GM19035 (cell line): ENCODE measurements around the gene SPEM2.

ENCODE experiments used
- ATAC-seq: cut with Tn5 transposase; IDR thresholded peaks from one replicate; pipeline ENCODE4 v1.9.1; 2021; ENCODE audit not compliant: unreplicated experiment

SPEM2 gene

DNA sequence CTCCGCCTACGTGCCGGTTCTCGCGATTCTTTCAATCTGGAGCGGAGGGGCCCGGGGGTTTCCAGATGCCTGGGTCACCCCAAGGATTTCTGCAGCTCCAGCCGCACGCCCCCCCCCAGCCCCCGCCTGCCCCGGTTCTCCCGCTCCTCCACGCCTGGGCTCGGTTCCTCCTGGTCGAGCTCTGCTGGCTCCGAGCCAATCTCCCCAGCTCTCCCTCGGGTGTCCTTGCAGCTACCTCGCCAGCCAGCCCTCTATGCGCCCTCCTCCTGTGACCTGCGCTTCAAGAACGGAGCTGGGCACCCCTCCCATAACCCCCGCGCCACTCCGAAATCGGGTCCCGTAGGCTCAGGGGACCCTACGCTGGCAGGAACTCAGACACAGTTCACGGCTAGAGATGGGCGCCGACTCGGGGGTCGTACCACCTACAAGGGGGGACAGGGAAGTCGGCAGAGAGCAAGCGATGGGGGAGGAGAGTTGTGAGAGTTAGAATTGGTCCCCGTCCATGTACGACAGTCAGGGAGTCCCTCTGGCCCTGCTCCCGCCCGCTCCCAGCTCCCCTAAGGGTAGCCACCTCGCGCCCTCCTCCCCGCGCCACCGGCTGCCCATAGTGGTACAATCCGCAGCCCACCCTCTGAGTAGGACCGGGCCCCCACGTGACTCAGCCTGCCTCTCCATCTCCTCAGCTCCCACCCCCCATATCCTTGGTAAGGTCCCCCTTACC lies 14.9 kb downstream of the SPEM2 start:
- no peak for ATAC-seq

DNA sequence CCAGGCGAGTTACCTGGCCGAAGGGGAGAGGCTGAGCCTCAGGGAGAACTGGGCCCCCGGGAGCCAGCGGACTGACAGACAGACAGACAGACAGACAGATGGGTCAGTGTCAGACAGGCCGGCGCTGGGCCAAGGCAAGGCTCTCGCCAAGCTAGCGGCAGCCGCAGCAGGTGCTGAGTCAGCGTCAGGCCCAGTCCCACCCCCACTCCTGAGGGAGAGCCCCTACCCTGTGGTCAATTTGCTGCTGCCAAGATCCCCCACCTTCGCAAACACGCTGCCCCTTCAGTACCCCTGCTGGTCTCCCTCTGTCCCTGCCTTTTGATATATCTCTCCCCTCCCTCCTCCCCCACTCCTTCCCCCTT lies 15.4 kb downstream of the SPEM2 start:
- no peak for ATAC-seq

DNA sequence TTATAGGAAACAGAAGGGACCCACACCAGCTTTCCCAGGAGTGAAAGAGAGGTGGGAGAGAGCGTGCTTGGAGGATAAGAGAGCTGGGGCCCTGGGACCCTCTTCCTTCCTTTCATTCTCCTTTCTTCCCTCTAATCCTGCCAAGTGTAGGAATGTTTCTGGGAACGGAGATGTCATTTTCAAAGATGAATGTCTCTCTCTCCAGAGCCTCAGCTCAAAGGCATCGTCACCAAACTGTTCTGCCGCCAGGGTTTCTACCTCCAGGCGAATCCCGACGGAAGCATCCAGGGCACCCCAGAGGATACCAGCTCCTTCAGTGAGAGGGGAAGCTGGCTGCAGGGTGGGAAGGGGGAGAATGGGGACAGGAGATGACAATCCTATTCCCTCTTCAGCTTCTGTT lies 15.8 kb downstream of the SPEM2 start:
- no peak for ATAC-seq

DNA sequence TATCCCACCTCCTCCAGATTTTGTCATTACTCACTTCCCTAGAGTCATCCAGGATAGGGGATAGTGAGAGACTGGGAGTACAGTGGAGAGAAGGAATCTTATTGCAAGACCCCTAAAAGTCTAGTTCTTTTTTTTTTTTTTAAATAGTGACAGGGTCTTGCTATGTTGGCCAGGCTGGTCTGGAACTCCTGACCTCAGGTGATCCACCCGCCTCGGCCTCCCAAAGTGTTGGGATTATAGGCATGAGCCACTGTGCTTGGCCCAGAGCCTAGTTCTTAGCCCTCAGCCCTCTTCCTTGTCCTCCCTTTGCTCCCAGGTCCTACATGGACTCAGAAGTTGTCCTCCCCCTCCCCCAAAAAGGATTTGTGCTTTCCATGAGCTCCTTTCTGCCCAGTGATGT lies 16.7 kb downstream of the SPEM2 start:
- ATAC-seq, result no peak

DNA sequence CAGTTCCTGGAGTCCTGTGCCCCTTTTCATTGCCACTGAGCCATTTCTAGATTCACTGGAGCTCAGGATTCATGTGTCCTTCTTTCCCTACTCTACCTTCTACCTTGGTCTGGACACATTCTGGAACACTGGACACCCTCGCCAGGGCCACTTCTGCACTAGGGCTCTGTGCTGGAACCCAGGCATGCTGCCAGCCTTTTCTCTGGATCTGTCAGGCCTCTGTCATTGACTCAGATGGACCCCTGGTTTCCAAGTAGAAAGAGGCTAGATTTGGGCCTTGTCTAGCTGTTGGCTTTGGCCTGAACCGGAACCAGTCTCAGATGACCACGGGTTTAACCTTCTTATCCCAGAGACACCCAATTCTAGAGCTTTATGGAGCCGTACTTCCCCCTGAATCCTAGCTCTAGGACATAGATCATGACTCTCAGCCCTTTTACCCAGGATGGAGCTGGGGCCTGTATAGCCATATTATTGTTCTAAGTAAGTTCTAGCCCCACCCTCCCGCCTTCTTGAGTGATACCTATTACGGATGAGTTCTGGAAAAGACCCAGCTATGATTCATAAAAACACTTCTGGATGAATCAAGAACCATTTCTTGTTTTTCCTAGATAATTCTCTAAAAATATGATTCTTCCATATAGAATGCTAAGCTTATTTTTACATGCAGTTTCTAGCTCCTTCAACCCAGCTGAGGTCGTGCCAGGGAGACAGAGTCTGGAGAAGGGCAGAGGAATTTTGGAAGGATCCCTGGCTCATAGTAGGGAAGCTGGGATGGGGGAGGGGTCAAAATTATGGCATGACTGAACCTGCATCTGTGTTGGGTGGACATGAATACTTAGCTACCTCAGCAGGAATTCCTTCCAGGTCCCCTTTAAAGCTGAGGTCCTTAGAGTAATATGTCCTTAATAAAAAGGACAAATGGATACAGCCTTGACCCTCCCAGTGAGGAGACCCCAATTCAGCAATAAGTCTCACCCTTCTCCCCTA lies 18.4 kb downstream of the SPEM2 start:
- ATAC-seq, result no peak

DNA sequence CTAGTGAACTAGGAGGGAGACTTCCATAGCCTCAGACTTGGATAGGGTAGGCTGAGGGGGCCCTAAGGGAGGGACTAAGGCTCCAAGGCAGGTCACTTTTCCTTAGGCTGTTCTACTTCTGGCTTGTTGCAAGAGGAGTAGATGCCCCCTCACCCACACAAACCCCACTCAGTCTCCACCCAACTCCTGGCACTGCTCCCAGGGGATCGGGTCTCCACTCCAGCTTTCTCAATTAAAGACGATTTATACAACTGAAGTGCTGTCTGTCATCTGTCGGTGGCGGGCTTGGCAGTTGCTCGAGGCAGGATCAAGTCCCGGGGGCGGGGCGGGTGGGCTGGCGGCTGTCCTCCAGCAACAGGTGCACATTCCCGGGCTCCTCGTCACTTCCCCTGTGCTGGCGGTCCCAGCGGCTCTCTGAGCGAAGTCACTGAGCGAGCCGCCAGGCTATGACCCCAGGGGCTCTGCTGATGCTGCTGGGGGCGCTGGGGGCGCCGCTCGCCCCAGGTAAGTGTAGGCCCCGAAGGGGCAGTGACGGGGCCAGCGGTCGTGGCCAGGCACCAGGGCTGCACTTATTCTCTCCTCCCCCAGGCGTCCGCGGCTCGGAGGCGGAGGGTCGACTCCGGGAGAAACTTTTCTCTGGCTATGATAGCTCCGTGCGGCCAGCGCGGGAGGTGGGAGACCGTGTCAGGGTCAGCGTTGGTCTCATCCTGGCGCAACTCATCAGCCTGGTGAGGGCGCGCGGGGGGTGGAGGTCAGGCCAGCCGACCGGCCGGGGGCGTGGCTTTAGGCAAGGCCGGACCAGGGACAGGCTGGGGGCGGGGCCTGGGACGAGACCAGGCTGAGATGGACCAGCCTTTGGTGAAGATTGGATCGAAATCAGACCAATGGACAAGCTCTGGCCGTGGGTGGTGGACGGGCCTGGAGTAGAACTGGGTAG lies 19.5 kb downstream of the SPEM2 start, which contains the start of gene CHRNB1:
Gene CHRNB1 (plus strand): TSS at position 380 of the 937 bp plus-strand sequence. CDS start 67 bp downstream, at position 447.
- peak; percentile 65 for ATAC-seq

DNA sequence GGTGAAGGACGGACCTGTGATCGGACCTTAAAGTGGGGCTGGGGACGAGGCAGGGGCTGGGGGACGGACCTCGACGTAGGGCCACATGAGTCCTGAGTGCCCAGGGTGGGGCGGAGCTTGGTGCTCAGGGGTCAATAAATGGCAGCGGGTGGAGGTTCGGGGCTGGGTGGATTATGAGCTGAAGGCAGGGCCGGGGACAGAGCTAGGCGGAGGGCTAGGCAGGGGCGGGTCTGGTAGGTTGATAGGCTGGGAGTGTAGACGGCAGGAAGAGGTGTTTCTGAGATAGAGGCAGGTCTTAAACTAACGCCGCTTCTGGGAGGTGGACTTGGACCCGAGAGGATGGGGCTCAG lies 20.2 kb downstream of the SPEM2 start:
- ATAC-seq, result no peak

DNA sequence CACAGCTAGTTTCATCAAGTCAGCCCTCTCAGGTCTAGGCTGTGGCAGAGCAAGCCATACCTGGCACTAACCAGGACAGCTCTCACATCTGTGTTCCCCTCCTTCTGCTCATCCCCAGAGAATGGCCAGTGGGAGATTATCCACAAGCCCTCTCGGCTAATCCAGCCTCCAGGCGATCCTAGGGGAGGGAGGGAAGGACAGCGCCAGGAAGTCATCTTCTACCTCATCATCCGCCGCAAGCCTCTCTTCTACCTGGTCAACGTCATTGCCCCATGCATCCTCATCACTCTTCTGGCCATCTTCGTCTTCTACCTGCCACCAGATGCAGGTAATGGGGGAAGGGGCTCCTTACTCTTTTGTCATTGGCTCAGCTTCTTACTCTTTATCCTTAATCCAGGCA lies 23.0 kb downstream of the SPEM2 start:
- ATAC-seq, result no peak

DNA sequence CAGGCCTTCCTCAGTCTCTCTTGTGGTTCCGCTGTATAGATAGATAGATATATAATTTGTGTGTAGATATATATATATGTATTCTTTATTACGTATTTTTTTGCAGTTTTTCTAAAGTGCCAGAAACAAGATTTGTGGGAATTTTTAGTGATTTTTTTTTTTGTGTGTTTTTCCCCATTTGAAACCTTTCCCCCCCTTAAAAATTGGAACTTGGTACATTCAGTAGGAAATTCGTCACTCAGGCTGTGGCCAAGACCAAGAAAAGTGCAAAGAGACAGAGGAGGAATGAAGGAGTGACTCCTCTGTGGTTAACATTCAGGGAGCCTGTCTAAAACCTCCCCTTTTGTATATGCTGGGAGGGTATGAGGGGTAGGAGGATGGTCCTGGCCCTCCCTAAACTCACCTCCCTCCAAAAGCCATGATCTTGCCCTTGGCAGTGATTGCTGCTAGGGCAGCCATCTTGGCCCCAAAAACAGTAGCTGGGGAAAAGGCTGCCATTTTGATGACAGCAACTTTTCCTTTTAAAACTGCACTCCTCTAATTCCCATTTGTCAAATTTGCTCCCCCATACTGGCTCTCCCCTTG lies 34.6 kb downstream of the SPEM2 start:
- ATAC-seq, result no peak

DNA sequence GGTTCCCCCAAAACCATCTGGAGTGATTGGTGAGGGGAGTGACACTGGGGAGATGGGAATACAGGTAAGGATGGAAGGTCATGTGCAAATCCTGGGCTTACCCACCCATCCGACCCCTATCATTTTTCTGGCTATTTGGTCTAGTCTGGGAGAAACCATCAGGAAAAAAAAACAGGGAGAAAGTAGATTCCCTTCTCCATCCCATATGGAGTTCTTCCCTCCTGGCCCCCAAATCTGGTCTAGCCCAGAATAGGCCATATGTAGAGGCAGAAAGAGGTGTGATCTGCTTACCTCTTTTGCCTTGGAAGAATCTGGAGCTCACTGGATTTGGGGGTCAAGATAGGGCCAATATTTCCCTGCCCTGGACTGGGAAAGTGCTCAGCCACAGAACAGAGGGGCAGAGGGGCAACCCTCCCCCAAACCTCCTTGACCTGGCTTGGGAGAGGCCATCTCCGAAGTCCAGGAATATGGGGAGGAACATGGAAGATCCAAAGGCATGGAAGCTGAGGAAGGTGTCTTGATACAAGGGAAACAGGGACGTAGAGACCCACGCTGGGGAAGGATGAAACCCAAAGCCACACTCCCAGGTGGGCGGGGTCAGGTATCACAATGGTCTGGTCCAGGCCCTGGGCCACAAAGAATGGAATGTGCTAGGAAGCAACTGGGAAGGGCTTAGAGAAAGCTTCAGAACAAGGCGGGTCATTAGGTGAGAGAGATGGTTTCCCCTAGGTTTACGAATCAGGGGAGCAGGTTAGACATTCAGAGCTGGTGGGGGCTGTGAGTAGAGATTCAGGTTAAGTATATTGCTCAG lies 35.6 kb downstream of the SPEM2 start:
- ATAC-seq, result no peak

DNA sequence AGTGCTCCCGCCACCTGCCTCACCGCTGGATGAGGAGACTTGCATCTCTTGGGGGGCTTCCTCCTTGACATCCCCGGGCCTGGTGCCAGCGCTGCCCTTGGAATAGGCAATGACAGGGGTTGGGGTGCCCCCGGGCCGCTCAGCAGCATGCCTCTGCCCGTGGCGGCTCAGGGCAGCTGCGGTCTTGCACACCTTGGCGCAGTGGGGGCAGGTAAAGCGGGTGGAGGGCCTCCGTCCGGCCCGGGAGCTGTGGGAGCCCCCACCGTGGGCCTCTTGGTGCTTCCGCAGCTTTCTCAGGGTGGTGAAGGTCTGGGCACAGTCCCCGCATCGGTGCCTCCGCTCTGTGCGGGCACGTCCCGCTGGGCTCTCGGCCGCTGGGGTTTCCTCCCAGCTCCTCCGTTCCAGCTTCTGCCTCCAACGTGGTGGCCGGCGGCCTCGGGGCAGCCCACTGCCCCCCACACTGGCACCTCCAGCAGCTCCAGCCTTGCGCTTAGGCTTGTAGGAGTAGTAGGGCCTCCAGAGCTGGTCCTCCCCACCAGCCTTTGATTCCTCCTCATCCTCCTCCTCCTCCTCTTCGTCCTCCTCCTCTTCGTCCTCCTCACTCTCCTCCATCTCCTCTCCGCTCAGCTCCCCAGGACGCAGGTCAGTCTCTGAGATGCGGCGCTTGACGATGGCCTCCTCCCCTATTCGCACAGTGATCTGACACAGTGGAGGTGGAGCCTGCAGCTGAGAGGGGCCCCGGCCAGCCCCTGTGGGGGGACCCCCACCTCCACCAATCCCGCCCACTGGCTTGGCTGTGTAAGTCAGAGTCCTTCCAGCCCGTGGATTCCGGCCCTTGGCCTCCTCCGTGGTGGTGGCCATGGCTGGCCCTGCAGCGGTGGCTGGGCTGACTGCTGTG lies 37.3 kb downstream of the SPEM2 start:
- ATAC-seq, result no peak

DNA sequence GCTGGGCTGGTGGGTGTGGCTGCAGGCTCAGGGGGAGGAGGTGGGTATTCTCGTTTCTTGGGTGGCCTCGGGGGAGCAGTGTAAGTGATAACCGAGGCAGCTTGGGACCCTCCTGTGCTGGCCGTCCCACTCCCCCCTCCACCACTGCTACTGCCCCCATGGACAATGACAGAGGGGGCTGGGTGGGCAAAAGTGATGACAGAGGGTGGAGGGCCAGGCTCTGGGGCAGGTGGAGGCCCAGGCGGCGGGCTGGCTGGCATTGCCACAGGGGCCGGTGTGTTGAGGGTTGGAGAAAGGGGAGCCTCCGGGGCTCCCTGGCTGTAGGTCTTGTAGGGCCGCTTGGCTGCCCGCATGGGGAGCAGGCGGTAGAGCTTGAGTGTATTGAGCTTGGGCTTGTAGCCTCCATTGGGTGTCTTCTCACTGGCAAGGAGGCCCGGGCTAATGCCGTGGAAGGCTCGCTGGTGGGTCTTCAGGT lies 38.0 kb downstream of the SPEM2 start:
- no peak for ATAC-seq

DNA sequence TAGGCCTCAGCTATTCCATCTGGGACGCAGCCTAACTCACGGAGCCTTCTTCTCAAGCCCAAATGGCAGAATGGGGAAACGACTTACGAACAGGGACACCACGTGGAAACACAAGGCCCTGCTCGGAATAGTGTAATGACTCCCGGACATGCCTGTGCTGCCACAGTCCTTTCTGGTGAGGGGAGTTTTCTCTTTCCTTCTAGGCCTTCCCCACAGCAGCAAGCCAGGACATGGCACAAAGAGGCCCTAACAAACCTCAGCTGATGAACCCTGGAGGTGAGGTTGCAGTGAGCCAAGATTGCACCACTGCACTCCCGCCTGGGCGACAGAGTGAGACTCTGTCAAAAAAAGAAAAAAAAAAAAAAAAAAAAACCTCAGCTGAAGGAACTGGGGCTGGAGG lies 38.7 kb downstream of the SPEM2 start:
- ATAC-seq, result no peak

DNA sequence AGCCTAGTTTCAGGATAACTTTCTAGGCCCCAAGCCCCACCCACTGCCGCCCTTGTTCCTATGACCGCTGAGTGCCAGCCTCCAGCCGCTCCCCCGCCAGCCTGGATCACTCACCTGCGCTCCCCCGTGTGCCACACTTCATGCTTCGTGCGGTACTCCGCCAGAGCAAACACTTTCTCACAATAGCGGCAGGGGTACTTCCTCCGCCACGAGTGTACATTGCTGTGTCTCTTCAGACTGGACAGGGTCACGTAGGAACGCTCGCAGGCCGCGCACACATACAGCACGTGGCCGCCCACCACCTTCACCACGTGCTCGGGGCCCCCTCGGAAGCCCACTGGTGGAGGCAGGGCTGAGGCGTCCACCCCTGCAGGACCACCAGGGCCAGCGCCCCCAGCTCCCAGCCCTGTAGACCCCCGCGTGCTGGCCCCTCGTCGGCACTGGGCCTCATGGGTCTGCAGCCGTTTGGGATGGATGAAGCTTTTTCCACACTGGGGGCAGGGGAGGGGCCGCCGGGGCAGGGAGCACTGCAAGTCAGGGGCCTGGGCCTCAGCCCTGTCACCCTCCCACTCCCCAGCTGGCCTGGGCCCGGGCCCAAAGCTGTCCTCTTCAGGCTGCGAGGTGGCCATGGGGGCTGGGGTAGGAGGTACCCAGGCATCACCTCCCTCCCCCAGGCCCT lies 40.3 kb downstream of the SPEM2 start:
- no peak for ATAC-seq

DNA sequence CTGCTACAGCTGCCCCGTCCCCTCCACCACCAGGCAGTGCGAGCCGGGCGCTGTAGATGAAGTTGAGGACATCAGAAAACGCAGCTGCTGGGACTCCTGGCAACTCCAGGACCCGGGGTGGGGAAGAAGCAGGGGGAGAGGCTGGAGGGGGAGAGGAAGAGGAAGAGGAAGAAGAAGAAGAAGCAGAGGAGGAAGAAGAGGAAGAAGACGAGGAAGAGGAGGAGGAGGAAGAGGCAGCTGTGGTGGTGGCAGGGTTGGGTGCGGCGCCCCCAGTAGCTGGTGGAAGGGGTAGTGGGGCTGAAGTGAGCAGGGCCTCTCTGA lies 40.9 kb downstream of the SPEM2 start:
- no peak for ATAC-seq

DNA sequence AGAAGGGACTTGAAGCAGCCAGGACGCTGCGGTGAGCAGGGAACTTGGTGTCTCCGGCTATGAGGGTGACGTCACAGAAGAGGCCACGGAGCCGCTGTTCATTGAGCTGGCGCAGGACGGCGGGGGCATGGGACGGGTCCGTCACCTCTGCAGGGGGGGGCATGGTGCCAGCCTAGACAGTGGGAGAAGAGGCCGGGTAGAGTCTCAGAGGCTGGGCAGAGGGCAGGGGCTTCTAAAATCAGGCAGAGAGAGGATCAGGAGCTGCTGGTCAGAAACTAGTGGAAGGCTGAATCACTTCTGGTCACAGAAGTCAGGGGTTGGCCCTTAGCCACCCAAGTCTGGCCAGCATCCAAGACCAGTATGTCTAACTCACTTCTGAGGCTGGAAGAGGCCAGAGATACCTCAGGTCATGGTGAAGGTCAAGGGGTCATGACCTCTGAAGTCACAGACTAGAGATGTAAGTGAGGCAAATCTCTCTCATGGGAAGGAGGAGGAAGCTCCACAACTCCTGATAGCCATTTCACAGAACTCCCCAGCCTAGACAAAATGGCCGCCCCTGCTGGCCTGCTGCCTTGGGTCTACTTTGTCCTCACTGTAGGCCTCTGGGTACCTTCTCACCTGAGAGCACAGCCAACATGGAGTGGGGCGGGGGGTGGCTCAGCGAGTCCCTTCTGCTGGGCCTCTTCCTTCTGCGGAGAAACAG lies 41.4 kb downstream of the SPEM2 start:
- ATAC-seq, result no peak

DNA sequence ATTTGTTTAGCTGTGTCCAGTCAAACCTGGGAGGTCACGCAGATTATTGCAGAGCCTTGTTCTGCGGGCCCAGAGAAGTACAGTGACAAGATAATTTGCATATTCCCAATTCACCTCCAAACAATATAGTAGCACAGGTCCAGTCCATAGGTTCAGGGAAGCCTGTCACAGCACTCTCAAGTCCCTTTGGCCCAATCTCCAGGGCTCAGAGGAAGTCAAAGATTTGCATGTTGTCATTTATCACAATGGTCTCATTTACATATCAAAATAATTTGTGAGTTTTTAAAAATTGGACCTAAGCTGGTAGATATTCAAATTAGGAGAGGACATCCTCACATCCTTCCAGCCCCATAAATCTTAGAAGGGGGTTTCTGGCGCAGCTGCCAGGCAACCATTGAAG lies 42.1 kb downstream of the SPEM2 start:
- no peak for ATAC-seq

DNA sequence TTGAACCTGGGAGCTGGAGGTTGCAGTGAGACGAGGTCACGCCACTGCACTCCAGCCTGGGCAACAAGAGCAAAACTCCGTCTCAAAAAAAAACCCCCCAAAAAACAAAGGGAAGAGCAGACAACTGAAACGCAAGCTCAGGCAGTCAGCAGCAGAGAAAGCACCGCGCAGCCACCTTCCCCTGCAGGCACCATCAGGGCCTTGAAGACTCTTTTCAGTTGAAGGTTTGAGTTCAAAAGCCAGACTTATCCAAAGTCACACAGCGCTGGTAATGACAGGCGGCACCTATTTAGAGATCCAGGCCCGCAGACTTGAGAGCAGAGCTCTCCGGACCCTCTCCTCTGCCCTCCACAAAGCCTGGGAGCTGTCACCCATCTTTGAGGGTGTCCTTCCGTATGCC lies 42.9 kb downstream of the SPEM2 start:
- no peak for ATAC-seq
